ENCODE measurements around the gene CCL25. TPM values are rescaled to one million over a fixed set of nuclear protein-coding genes. Genes with fewer than 3 reads are reported as not detected.

CCL25 gene
- total and polyA plus RNA-seq, 9 of the 15 experiments (the other 6 are each of a cell fraction or from before 2014, with no cell fraction given), result 0.15 TPM; not detected in 8

DNA sequence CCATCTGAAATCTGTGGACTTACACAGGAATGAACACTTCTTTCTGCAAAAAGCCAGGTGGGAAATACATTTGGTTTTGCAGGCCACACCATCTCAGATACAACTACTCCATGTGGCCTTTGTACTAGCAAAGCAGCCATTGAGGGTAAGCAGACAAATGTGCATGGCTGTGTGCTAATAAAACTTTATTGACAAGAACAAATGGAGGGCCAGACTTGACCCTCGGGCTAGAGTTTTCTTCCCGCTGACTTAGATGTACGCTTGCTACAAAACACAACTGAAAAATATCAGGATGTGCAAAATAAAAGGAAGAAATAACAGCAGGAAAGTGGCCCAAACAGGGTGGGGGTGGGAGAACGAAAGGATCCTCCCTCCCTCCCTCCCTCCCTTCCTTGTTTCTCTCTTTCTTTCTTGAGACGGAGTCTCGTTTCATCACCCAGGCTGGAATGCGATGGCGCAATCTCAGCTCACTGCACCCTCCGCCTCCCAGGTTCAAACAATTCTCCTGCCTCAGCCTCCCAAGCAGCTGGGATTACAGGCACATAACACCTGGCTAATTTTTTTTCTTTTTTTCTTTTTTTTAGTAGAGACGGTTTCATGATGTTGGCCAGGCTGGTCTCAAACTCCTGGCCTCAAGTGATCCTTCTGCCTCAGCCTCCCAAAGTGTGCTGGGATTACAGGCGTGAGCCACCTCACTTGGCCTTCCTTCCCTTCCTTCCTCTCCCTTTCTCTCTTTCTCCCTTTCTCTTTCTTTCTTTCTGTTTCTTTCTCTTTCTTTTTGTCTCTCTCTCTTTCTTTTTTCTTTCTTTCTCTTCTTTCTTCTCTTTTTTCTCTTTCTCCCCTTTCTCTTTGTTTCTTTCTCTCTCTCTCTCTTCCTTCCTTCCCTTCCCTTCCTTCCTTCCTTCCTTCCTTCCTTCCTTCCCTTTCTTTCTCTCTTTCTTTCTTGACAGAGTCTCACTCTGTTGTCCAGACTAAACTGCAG is 29.3 kb downstream of the CCL25 start (continued):
- TF ChIP-seq, protein P1, sequence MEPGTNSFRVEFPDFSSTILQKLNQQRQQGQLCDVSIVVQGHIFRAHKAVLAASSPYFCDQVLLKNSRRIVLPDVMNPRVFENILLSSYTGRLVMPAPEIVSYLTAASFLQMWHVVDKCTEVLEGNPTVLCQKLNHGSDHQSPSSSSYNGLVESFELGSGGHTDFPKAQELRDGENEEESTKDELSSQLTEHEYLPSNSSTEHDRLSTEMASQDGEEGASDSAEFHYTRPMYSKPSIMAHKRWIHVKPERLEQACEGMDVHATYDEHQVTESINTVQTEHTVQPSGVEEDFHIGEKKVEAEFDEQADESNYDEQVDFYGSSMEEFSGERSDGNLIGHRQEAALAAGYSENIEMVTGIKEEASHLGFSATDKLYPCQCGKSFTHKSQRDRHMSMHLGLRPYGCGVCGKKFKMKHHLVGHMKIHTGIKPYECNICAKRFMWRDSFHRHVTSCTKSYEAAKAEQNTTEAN (CRISPR knock-in tag; IDR thresholded peaks at IDR 0.05), result no peak
- TF ChIP-seq ZNF696 (CRISPR knock-in tag; conservative IDR thresholded peaks at IDR 0.05) (no peak), BHLHE40 (IDR thresholded peaks at IDR 0.05; ENCODE audit: low read length) (no peak), ATF1 (CRISPR knock-in tag; IDR thresholded peaks at IDR 0.05) (no peak), ATF1 (tag; IDR thresholded peaks at IDR 0.05) (no peak)
- TF ChIP-seq, protein P2, sequence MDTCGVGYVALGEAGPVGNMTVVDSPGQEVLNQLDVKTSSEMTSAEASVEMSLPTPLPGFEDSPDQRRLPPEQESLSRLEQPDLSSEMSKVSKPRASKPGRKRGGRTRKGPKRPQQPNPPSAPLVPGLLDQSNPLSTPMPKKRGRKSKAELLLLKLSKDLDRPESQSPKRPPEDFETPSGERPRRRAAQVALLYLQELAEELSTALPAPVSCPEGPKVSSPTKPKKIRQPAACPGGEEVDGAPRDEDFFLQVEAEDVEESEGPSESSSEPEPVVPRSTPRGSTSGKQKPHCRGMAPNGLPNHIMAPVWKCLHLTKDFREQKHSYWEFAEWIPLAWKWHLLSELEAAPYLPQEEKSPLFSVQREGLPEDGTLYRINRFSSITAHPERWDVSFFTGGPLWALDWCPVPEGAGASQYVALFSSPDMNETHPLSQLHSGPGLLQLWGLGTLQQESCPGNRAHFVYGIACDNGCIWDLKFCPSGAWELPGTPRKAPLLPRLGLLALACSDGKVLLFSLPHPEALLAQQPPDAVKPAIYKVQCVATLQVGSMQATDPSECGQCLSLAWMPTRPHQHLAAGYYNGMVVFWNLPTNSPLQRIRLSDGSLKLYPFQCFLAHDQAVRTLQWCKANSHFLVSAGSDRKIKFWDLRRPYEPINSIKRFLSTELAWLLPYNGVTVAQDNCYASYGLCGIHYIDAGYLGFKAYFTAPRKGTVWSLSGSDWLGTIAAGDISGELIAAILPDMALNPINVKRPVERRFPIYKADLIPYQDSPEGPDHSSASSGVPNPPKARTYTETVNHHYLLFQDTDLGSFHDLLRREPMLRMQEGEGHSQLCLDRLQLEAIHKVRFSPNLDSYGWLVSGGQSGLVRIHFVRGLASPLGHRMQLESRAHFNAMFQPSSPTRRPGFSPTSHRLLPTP (IDR thresholded peaks at IDR 0.05; ENCODE audit: borderline replicate concordance, extremely low read depth, insufficient read length), result no peak
- TF ChIP-seq, protein P3, sequence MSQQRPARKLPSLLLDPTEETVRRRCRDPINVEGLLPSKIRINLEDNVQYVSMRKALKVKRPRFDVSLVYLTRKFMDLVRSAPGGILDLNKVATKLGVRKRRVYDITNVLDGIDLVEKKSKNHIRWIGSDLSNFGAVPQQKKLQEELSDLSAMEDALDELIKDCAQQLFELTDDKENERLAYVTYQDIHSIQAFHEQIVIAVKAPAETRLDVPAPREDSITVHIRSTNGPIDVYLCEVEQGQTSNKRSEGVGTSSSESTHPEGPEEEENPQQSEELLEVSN (IDR thresholded peaks at IDR 0.05; ENCODE audit: borderline replicate concordance in 1 of 2, extremely low read depth in 1 of 2, insufficient read depth in 1 of 2, insufficient read length in 1 of 2, low read depth in 1 of 2, low read length in 1 of 2, poor library complexity in 1 of 2, severe bottlenecking in 1 of 2), result no peak
- TF ChIP-seq, protein P4, sequence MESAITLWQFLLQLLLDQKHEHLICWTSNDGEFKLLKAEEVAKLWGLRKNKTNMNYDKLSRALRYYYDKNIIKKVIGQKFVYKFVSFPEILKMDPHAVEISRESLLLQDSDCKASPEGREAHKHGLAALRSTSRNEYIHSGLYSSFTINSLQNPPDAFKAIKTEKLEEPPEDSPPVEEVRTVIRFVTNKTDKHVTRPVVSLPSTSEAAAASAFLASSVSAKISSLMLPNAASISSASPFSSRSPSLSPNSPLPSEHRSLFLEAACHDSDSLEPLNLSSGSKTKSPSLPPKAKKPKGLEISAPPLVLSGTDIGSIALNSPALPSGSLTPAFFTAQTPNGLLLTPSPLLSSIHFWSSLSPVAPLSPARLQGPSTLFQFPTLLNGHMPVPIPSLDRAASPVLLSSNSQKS (CRISPR knock-in tag; IDR thresholded peaks at IDR 0.05), result no peak
